Activated T-cell treated with anti-CD3 and anti-CD28 coated beads for 48 hours (primary cell): ENCODE measurements around the gene TMEFF2.

Experiments
- DNase-seq: peaks from one replicate; pipeline ENCODE4 v3.0.0-alpha.2; 2020; ENCODE audit warnings: low read depth

The TMEFF2 gene

GRCh38 chr2:192067631-192068030 lies 127.1 kb downstream of the TMEFF2 start:
- DNase-seq: no peak

GRCh38 chr2:192064459-192064858 lies 130.3 kb downstream of the TMEFF2 start:
- no peak for DNase-seq

- DNase-seq: no peak
These were observed 134.6 kb downstream of the TMEFF2 start for GRCh38 chr2:192060161-192060560.

DNA sequence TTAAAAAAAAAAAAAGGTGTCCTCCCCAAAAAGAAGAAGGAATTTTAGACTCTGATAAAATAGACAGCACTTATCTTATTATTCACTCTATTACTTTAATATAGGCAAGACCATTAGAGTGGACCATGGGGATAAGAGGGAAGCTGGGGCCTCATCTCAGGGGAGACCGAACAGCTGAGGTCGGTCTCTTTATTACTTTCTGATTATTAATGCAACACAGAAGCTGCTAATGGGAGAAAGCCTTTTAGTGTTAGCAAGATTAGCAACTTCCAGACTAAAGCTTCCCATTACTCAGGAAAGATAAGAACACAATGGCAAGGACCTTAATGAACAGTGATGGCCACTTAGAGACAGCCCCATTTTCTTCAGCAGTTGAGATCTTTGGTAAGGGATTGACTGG lies 135.5 kb downstream of the TMEFF2 start:
- no peak for DNase-seq

- DNase-seq: no peak
These were observed 140.8 kb downstream of the TMEFF2 start for GRCh38 chr2:192053921-192054320.

- DNase-seq: no peak
These were observed 143.2 kb downstream of the TMEFF2 start for GRCh38 chr2:192051533-192051932.

DNA sequence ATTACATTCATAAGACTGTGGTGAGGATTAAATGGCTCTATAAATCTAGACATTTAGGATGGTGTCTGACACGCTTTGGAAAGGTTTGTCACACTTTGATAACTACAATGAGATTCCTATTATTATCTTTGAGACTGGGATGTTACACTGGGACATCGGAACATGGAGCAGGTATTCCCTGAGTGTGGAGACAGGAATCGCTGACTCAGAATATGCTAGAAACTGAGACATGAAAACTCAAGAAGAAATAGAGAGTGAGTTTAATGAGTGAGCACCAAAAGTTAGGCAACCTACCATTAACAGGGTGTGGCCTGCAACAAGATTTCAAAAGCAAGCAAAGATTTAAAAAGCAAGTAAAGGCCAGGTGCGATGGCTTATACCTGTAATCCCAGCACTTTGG lies 145.4 kb downstream of the TMEFF2 start:
- no peak for DNase-seq

DNA sequence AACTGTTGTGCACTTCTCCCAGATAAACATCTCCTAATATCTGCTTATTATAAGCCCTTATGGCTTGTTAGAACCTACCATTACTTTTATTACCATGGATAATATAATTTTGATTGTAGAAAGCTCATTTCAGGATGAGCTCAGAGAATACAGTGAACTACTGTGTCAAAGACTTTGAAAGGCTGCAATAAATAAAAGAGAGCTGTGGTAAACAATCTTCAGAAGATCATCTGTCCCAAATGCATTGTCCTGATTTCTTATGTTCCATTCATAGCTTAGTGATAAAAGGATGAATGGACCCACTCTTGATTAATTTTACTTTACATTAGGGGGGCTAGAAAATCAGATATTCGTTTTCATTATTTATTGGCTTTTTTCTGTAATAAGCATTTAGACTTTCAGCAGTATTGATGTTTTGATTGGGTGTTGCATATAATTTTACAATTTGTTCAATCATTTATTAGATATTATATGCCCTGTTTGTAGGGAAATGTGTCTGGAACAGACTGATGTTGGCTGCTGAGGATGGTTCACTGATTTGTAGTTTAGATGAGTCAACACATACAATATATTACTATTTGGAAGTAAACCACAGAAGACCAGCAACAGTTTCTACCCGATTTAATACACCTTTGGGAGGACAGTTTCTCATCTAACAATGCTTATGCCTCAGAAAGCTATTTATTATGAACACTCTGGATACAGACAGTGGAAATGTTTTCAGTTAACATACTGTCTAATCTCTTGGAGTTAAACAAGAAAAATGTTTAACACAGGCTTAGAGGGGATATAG lies 147.2 kb downstream of the TMEFF2 start:
- no peak for DNase-seq

GRCh38 chr2:192044496-192044895 lies 150.2 kb downstream of the TMEFF2 start:
- DNase-seq: no peak

DNA sequence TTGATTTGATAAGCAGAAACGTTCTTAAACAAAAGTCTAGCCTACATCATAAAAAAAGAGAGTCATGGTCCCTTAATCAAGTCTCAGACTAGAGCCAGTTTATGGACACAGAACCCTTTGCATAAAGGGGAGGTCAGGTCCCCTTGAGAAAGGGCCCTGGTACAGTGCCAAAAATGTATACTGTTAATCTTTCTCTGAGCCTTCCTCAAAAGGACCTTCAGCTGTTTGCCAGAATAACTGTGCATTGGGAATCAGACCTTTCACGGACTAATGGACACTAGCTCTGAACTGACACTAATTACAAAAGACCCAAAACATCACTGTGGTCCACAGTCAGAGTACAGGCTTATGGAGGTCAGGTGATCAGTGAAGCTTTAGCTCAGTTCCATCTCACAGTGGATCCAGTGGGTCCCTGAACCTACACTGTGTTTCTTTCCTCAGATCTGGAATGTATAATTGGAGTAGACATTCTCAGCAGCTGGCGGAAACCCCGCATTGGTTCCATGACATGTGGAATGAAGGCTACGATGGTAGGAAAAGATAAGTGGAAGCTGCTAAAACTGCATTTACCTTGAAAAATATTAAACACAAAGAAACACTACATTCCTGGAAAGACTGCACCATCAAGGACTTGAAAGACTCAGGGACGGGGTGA lies 151.4 kb downstream of the TMEFF2 start:
- no peak for DNase-seq

DNA sequence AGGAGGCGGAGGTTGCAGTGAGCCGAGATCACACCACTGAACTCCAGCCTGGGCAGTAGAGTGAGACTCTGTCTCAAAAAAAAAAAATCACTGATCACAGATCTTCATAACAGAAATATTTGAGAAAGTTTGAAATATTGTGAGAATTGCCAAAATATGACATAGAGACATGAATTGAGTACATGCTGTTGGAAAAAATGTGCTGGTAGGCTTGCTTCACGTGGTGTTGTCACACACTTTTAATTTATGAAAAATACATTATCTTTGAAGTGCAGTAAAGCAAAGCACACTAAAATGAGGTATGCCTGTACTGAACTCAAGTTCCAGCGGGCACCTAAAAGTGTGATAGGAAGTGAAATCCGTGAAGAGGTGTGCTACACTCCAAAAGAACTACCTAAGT lies 152.6 kb downstream of the TMEFF2 start:
- DNase-seq: no peak

GRCh38 chr2:192038110-192038509 lies 156.6 kb downstream of the TMEFF2 start:
- DNase-seq: no peak

DNA sequence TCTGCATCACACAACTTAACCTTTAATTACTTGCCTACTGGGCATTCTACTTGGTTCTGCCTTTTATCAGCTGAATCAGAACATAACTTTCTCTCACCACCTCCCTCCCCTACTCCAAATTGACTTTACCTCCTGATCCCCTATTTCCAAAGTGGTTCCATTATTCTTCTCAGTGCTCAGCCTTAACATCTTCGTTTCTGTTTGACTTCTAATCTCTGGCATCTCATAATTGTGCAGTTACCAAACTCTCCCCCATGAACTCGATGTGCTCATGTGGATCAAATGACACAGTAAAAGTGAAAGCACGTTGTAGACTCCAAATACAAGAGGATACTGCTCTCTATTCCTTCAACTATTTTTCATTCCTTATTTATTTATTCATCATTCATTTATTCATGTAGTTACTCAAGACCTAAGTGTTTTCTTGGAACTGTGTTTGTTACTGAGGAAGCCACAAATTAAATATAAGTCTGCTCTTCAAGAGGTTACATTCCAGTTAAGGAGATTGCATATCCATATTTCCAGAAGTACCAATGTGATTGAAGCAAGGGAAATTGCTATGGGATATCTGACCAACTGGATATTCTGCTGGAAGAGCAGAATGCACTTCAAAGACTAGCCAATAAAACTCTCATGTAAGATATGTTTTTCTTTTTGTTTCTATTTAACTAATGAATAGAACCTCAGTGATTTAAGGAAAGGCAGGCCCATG lies 158.8 kb downstream of the TMEFF2 start:
- DNase-seq: no peak

DNA sequence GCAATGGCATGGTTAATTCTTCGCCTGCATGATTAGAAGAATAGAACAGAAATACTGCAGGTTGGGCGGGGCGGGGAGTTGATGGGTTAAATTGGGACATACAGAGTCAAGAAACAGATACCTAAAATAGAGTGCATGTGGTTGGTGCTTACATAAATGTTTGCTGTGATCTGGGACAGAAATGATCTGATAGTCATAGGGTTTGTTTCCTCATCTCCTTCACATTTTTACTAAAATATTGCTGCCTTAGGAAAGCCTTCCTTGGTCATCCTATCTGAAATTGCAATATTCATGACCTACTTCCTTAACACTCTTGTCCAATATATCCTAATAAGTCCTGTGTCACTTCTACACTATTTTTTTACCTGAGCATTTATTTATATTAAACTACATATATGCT lies 163.9 kb downstream of the TMEFF2 start:
- no peak for DNase-seq

GRCh38 chr2:192030289-192030688 lies 164.4 kb downstream of the TMEFF2 start:
- DNase-seq: no peak

GRCh38 chr2:192029089-192029488 lies 165.6 kb downstream of the TMEFF2 start:
- DNase-seq: no peak

GRCh38 chr2:192026825-192027120 lies 168.0 kb downstream of the TMEFF2 start:
- DNase-seq: no peak

DNA sequence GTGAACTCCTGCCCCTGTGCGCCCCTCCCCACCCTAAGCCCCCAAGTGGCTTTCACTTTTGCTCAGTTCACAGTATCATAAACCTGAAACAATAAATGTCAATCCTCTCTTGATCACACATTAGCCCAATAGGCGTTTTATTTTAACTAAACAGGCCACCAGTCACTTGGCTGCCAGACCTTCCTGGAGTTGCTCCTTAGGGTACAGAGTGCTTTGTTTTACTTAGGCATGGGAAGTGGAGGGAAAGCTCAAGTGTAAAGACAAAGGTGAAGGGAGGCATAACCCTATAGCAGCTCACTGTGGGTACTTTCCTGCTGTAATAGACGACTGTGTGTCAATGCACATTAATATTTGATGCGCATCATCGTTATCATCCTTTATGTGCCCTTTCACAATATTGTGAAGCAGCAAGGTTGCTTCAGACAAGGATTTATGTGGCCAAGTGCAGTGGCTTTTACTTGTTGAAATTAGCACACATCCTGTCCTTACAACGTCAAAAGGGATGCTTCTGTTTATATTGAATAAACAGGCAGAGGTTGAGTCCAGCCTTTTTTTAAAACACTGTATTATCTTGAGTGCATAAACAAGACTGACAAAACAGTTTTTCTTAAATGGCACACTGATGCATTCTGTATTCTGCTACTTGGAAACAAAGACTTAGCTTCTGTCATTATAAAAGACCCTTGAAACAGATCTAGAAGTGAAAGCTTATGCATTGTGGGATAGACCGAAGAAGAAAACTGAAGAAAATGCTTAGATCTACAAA lies 168.5 kb downstream of the TMEFF2 start:
- no peak for DNase-seq

GRCh38 chr2:192025637-192026036 lies 169.1 kb downstream of the TMEFF2 start:
- DNase-seq: no peak

DNA sequence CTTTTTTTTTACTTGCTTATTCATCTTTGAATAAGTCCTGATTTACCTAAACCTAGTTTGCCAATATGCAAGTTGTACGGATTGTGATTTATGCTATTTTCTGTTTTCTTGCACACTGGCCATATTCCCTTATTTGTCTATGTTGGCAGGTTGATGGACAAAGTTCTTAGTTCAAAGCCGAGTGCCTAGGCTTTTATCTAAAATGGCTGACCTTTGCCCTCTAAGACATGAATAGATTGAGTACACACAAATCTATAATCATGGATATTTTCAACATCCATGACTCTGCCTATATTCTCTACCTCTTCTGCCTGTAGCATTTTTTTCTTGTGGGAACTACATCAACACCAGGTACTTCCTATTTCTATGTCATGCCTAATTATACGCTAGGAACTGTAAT lies 171.7 kb downstream of the TMEFF2 start:
- no peak for DNase-seq

- no peak for DNase-seq
These were observed 176.9 kb downstream of the TMEFF2 start for GRCh38 chr2:192017844-192018243.

GRCh38 chr2:192016265-192016664 lies 178.5 kb downstream of the TMEFF2 start:
- no peak for DNase-seq

DNA sequence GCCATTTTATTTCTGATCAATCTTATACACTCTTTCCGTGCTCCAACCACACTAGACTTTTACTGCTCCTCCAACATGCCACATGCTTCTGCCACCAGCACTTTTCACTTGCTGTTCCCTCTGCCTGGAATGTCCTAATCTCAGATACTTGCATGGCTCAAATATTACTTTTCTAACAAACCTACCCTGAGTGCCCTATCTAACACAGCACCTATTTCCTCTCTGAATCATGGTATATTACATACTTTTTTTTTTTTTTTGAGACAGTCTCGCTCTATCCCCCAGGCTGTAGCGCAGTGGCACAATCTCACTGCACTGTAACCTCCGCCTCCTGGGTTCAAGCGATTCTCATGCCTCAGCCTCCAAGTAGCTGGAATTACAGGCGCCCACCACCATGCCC lies 181.5 kb downstream of the TMEFF2 start:
- DNase-seq: no peak
